Measurements from ENCODE around the gene NAA35. TPM values are rescaled to one million over a fixed set of nuclear protein-coding genes. Genes with fewer than 3 reads are reported as not detected.

Gene NAA35
- polyA plus RNA-seq, 1 of the 3 experiments (the other 2 are of a cell fraction): 9.0 TPM

- WGBS (ENCODE audit: low lambda C conversion rate): 40% methylated on average over 8 of the region's 8 CpGs
- CTCF ChIA-PET: interaction anchor here (0.7 to 1.4 kb wide), 4 partner anchors 67 to 341 kb away, joined by 3 to 4 read pairs (median 3); no protein-coding TSS in a partner anchor
- H3K9me3 ChIP-seq: no peaks in the 10 kb centered on the region
Observed at GRCh38 chr9:85941966-85942912, 1.3 kb downstream of the NAA35 start.

GRCh38 chr9:85942913-85943709, 2.2 kb downstream of the NAA35 start:
- TF ChIP-seq GABPA (IDR thresholded peaks at IDR 0.05; ENCODE audit: low read depth): no peak
- TF ChIP-seq RXRA (IDR thresholded peaks at IDR 0.05; ENCODE audit: borderline replicate concordance, low read depth): no peak
- TF ChIP-seq RFX5 (IDR thresholded peaks at IDR 0.05; ENCODE audit: low read length): no peak
- TF ChIP-seq RAD21 (IDR thresholded peaks at IDR 0.05; ENCODE audit: low read length): no peak
- TF ChIP-seq TEAD4 (IDR thresholded peaks at IDR 0.05; ENCODE audit: borderline replicate concordance, insufficient read depth): no peak
- TF ChIP-seq, protein P1, sequence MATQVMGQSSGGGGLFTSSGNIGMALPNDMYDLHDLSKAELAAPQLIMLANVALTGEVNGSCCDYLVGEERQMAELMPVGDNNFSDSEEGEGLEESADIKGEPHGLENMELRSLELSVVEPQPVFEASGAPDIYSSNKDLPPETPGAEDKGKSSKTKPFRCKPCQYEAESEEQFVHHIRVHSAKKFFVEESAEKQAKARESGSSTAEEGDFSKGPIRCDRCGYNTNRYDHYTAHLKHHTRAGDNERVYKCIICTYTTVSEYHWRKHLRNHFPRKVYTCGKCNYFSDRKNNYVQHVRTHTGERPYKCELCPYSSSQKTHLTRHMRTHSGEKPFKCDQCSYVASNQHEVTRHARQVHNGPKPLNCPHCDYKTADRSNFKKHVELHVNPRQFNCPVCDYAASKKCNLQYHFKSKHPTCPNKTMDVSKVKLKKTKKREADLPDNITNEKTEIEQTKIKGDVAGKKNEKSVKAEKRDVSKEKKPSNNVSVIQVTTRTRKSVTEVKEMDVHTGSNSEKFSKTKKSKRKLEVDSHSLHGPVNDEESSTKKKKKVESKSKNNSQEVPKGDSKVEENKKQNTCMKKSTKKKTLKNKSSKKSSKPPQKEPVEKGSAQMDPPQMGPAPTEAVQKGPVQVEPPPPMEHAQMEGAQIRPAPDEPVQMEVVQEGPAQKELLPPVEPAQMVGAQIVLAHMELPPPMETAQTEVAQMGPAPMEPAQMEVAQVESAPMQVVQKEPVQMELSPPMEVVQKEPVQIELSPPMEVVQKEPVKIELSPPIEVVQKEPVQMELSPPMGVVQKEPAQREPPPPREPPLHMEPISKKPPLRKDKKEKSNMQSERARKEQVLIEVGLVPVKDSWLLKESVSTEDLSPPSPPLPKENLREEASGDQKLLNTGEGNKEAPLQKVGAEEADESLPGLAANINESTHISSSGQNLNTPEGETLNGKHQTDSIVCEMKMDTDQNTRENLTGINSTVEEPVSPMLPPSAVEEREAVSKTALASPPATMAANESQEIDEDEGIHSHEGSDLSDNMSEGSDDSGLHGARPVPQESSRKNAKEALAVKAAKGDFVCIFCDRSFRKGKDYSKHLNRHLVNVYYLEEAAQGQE (IDR thresholded peaks at IDR 0.05; ENCODE audit: low read depth, low read length): no peak
- no peak for TF ChIP-seq SIN3A (IDR thresholded peaks at IDR 0.05; ENCODE audit: borderline replicate concordance, low read depth, low read length)
- no peak for TF ChIP-seq NFIC (IDR thresholded peaks at IDR 0.05; ENCODE audit: borderline replicate concordance)
- TF ChIP-seq YY1 (IDR thresholded peaks at IDR 0.05; ENCODE audit: low read depth): no peak
- no peak for TF ChIP-seq ZBTB33 (IDR thresholded peaks at IDR 0.05; ENCODE audit: borderline replicate concordance, low read depth)
- no peak for TF ChIP-seq JUND (IDR thresholded peaks at IDR 0.05)
- no peak for TF ChIP-seq CHD2 (IDR thresholded peaks at IDR 0.05; ENCODE audit: low read length, partially characterized antibody)
- peak overlapping the region in 1 of 2 experiments; percentile 5; a peak in 1 of 4 replicates for H3K27ac ChIP-seq (ENCODE audit: low read depth in 2 of 2, low read length in 1 of 2)
- no peak for DNase-seq
- 43% methylated on average over 3 of the region's 3 CpGs for WGBS (ENCODE audit: low lambda C conversion rate)
- no peaks in the 10 kb centered on the region for H3K9me2 ChIP-seq
- peaks cover 48% of the 10 kb centered on the region in 2 experiments for H3K36me3 ChIP-seq (replicated peaks in 1 of 2; ENCODE audit: control insufficient read depth in 1 of 2, insufficient read depth in 2 of 2, low read length in 1 of 2)
- peaks cover 4 to 12% of the 10 kb centered on the region in 2 experiments for H3K4me1 ChIP-seq (ENCODE audit: control insufficient read depth in 1 of 2, insufficient read depth in 2 of 2, low read depth in 1 of 2, low read length in 1 of 2)
- no peak overlapping the region for H2AFZ ChIP-seq (ENCODE audit: low read depth)
- ChIA-PET CTCF (interaction anchor here (0.5 to 1.4 kb wide), 3 partner anchors 68 to 259 kb away, joined by 3 to 4 read pairs (median 3); no protein-coding TSS in a partner anchor), POLR2A (no interaction called here)
- H3K79me2 ChIP-seq (ENCODE audit: insufficient read depth): peaks cover 70% of the 10 kb centered on the region
- H3K27me3 ChIP-seq (ENCODE audit: insufficient read depth): no peaks in the 10 kb centered on the region
- 0 out of 2 replicates have a peak overlapping the region, but pooled peaks have one; percentile 90 for H3K9ac ChIP-seq
- peak overlapping the region in 1 of 2 experiments; percentile 83; a peak in 1 of 4 replicates for H3K4me3 ChIP-seq (ENCODE audit: low read depth in 2 of 2, low read length in 1 of 2)
- peak overlapping the region; percentile 92 for H3K4me2 ChIP-seq
- no peaks in the 10 kb centered on the region; the same call in 1 of the 2 replicates for H4K20me1 ChIP-seq (ENCODE audit: insufficient read depth)
- H3K9me3 ChIP-seq: no peaks in the 10 kb centered on the region
- H3F3A ChIP-seq (replicated peaks; ENCODE audit: insufficient read depth): peaks cover 2% of the 10 kb centered on the region

More at GRCh38 chr9:85941966-85942912, 1.3 kb downstream of the NAA35 start:
- H3K4me3 ChIP-seq (ENCODE audit: low read depth in 2 of 2, low read length in 1 of 2): peak overlapping the region; percentile 83 to 94
- peak overlapping the region; percentile 73 to 86; a peak in 3 of 4 replicates for H3K27ac ChIP-seq (ENCODE audit: low read depth in 2 of 2, low read length in 1 of 2)
- H3K9me2 ChIP-seq: no peaks in the 10 kb centered on the region
- peaks cover 40 to 44% of the 10 kb centered on the region in 2 experiments for H3K36me3 ChIP-seq (replicated peaks in 1 of 2; ENCODE audit: control insufficient read depth in 1 of 2, insufficient read depth in 2 of 2, low read length in 1 of 2)
- peak overlapping the region; percentile 90 for H3K9ac ChIP-seq
- DNase-seq: no peak
- H3K27me3 ChIP-seq (ENCODE audit: insufficient read depth): no peaks in the 10 kb centered on the region
- peak overlapping the region; percentile 92 for H3K4me2 ChIP-seq
- no peaks in the 10 kb centered on the region; the same call in 1 of the 2 replicates for H4K20me1 ChIP-seq (ENCODE audit: insufficient read depth)
- H3K79me2 ChIP-seq (ENCODE audit: insufficient read depth): peaks cover 61% of the 10 kb centered on the region
- POLR2A ChIA-PET: no interaction called here
- peak overlapping the region; percentile 81; the same call in 1 of the 2 replicates for H2AFZ ChIP-seq (ENCODE audit: low read depth)
- TF ChIP-seq, protein P2, sequence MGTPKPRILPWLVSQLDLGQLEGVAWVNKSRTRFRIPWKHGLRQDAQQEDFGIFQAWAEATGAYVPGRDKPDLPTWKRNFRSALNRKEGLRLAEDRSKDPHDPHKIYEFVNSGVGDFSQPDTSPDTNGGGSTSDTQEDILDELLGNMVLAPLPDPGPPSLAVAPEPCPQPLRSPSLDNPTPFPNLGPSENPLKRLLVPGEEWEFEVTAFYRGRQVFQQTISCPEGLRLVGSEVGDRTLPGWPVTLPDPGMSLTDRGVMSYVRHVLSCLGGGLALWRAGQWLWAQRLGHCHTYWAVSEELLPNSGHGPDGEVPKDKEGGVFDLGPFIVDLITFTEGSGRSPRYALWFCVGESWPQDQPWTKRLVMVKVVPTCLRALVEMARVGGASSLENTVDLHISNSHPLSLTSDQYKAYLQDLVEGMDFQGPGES (IDR thresholded peaks at IDR 0.05; ENCODE audit: low read depth, low read length): no peak
- no peak for TF ChIP-seq YY1 (IDR thresholded peaks at IDR 0.05; ENCODE audit: low read depth)
- TF ChIP-seq SMC3 (IDR thresholded peaks at IDR 0.05; ENCODE audit: low read depth, low read length): no peak
- H3F3A ChIP-seq (replicated peaks; ENCODE audit: insufficient read depth): peaks cover 2% of the 10 kb centered on the region
- peaks cover 4 to 12% of the 10 kb centered on the region in 2 experiments for H3K4me1 ChIP-seq (ENCODE audit: control insufficient read depth in 1 of 2, insufficient read depth in 2 of 2, low read depth in 1 of 2, low read length in 1 of 2)

All from SK-N-SH (cell line).